ENCODE data around the gene FOCAD.
"Not testable (repeated sequence)": the region's sequence is repeated elsewhere in the genome, so short reads cannot be mapped to it uniquely, and the experiment has no call there.

FOCAD gene

GRCh38 chr9:20903212-20903611 is 219.2 kb downstream of the FOCAD start:
- no peak for DNase-seq

GRCh38 chr9:20904995-20905394 is 220.9 kb downstream of the FOCAD start:
- DNase-seq = no peak

GRCh38 chr9:20906326-20906725 is 222.3 kb downstream of the FOCAD start:
- DNase-seq = no peak

GRCh38 chr9:20908461-20908860 is 224.4 kb downstream of the FOCAD start:
- DNase-seq = no peak

GRCh38 chr9:20914556-20914955 is 230.5 kb downstream of the FOCAD start:
- no peak for DNase-seq

GRCh38 chr9:20921362-20921761 is 237.3 kb downstream of the FOCAD start:
- no peak for DNase-seq

- no peak for DNase-seq
Observed at GRCh38 chr9:20925256-20926045, 241.4 kb downstream of the FOCAD start.

GRCh38 chr9:20929276-20929675 is 245.2 kb downstream of the FOCAD start:
- DNase-seq = no peak

- no peak for DNase-seq
Observed at GRCh38 chr9:20930836-20931235, 246.8 kb downstream of the FOCAD start.

- no peak for DNase-seq
Observed at GRCh38 chr9:20940447-20941173, 256.6 kb downstream of the FOCAD start.

- peak; percentile 41 for DNase-seq
Observed at GRCh38 chr9:20941174-20941690, 257.2 kb downstream of the FOCAD start.

- DNase-seq = no peak
Observed at GRCh38 chr9:20944507-20944906, 260.4 kb downstream of the FOCAD start.

GRCh38 chr9:20945269-20945668 is 261.2 kb downstream of the FOCAD start:
- DNase-seq = no peak

- DNase-seq = no peak
Observed at GRCh38 chr9:20945856-20946255, 261.8 kb downstream of the FOCAD start.

GRCh38 chr9:20948703-20949102 is 264.6 kb downstream of the FOCAD start:
- DNase-seq = no peak

- no peak for DNase-seq
Observed at GRCh38 chr9:20950707-20951106, 266.6 kb downstream of the FOCAD start.

- no peak for DNase-seq
Observed at GRCh38 chr9:20962536-20963225, 278.6 kb downstream of the FOCAD start.

- DNase-seq = no peak
Observed at GRCh38 chr9:20972684-20973083, 288.6 kb downstream of the FOCAD start.

- not testable (repeated sequence) for DNase-seq
Observed at GRCh38 chr9:20973246-20973947, 289.3 kb downstream of the FOCAD start.

- not testable (repeated sequence) for DNase-seq
Observed at GRCh38 chr9:20974191-20974938, 290.3 kb downstream of the FOCAD start.

- no peak for DNase-seq
Observed at GRCh38 chr9:20978249-20978648, 294.2 kb downstream of the FOCAD start.

- DNase-seq = no peak
Observed at GRCh38 chr9:20980832-20981455, 296.9 kb downstream of the FOCAD start.

All from CD4-positive, alpha-beta T cell treated with Interferon gamma for 1 hour (primary cell).